Kidney (tissue), 14 donors: ENCODE measurements around the gene OR2D2. TPM values are rescaled to one million over a fixed set of nuclear protein-coding genes. Genes with fewer than 3 reads are reported as not detected.

ENCODE experiments used
- DNase-seq, 5 donors: peaks; one replicate each; pipeline ENCODE4 v3.0.0-alpha.2; 2013 to 2020
- FAIRE-seq: peaks from 2 replicates; lab custom pipeline; 2012; peaks lifted over from hg19 to GRCh38; lab: Jason Lieb, UNC
- H3K27ac ChIP-seq, 2 donors: one replicate each; pipeline ENCODE4 v1.7.0; 2013; ENCODE audit warnings: low read depth in 2 of 2, low read length in 2 of 2, inconsistent platforms in 1 of 2
- H3K27me3 ChIP-seq: one replicate; pipeline ENCODE4 v1.7.1; 2013; ENCODE audit warnings: low read length, inconsistent platforms; ENCODE audit not compliant: control insufficient read depth, insufficient read depth
- H3K36me3 ChIP-seq, 3 donors: one replicate each; pipeline versions ENCODE4 v1.7.0 to v1.7.1; 2013; ENCODE audit warnings: low read length in 3 of 3, control low read depth in 1 of 3, inconsistent platforms in 1 of 3; ENCODE audit not compliant: insufficient read depth in 3 of 3, control insufficient read depth in 2 of 3
- H3K4me1 ChIP-seq, 3 donors: one replicate each; pipeline versions ENCODE4 v1.7.0 to v1.7.1; 2013; ENCODE audit warnings: low read length in 3 of 3, inconsistent platforms in 1 of 3, low read depth in 1 of 3; ENCODE audit not compliant: control insufficient read depth in 2 of 3, insufficient read depth in 2 of 3
- H3K4me3 ChIP-seq, 3 donors: one replicate each; pipeline versions ENCODE4 v1.7.0 to v1.8.1; 2013; ENCODE audit warnings: low read length in 3 of 3, control low read depth in 1 of 3, inconsistent platforms in 1 of 3
- H3K9ac ChIP-seq, 3 donors: one replicate each; pipeline versions ENCODE4 v1.7.0 to v1.7.1; 2013; ENCODE audit warnings: low read length in 3 of 3, control low read depth in 1 of 3, inconsistent platforms in 1 of 3
- H3K9me3 ChIP-seq, 3 donors: one replicate each; pipeline versions ENCODE4 v1.7.0 to v1.7.1; 2013; ENCODE audit warnings: low read length in 3 of 3, control low read depth in 1 of 3, inconsistent platforms in 1 of 3; ENCODE audit not compliant: control insufficient read depth in 2 of 3, insufficient read depth in 1 of 3
- CTCF ChIP-seq: IDR thresholded peaks from 3 replicates; pipeline ENCODE4 v1.5.1; 2012; ENCODE audit warnings: mild to moderate bottlenecking, moderate library complexity, borderline replicate concordance; ENCODE audit not compliant: insufficient read depth; ENCODE audit errors: extremely low read depth
- intact Hi-C: fragments of 100-400 bp; cut with DNase I; formaldehyde crosslinking; loops from one replicate; pipeline ENCODE4 v1.11.1; 2022
- polyA plus RNA-seq: library from polyadenylated mRNA; stranded (reverse); fragments of 350-450 nt; fragmentation: Illumina TruSeq; extraction: RNeasy Lipid Tissue Mini Kit (QIAGEN cat#74804); gene quantifications from one replicate; pipeline ENCODE4 v1.2.3, GENCODE V29; 2014; ENCODE audit warnings: low read depth, low replicate concordance; ENCODE audit not compliant: insufficient read depth
- total RNA-seq: library from RNA; stranded (reverse); fragmentation: NEBNext Ultra II Directional; extraction: Animal tissue kit (Norgen Biotek cat#: 25700); gene quantifications from one replicate; pipeline ENCODE4 v1.2.1, GENCODE V29; 2021
- donor health status: control.
- donor health status: control.
- donor health status: control.
- donor health status: control.
- donor health status: control.
- donor health status: DM: yes; HTN: yes; CAD: no.
- donor health status: Normal renal cell carcinoma (clear cell type).

Gene OR2D2
- total and polyA plus RNA-seq, 2 donors from 2014 or later = 0.60 TPM; not detected in 1

- FAIRE-seq = no peak
- Histone ChIP-seq H3K27me3 (no peaks in the 10 kb centered on the region), H3K9ac (no peak overlapping the region), H3K36me3 (no peaks in the 10 kb centered on the region), H3K27ac (no peak overlapping the region), H3K4me1 (no peaks in the 10 kb centered on the region), H3K4me3 (no peak overlapping the region), H3K9me3 (no peaks in the 10 kb centered on the region)
- no peak for DNase-seq
- no peak for TF ChIP-seq CTCF
- intact Hi-C loops = no loop called here
These were observed 15.4 kb downstream of the OR2D2 start for GRCh38 chr11:6876914-6877313.

DNA sequence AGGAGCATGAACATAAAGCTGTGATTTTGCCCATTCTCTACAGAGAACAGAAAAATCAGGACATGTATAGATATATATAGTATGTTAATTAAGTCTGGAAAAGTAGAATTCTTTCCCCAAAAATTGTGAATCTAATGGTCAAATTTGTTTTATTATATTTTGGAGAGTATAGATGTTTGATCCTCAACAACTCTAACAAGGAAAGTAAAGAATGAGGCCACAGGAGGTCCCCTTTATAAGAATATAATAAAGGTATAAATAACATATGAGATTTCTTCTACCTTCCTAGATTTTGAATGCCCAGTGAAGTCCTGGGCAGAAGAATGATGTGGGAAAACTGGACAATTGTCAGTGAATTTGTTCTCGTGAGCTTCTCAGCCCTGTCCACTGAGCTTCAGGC is 16.0 kb downstream of the OR2D2 start, which contains the start of gene OR10A4:
TSS of gene OR10A4 (plus strand) at position 301 of the 400 bp plus-strand sequence. CDS start at position 324, 23 bp downstream.
- H3K4me1 ChIP-seq = no peaks in the 10 kb centered on the region
- no peaks in the 10 kb centered on the region for H3K36me3 ChIP-seq
- no peak within 1 kb of the TSS for H3K9ac ChIP-seq
- no peaks in the 10 kb centered on the region for H3K9me3 ChIP-seq
- no peak within 1 kb of the TSS for H3K27ac ChIP-seq
- FAIRE-seq (no peak), DNase-seq (no peak)
- no peak for TF ChIP-seq CTCF
- no peak within 1 kb of the TSS for H3K4me3 ChIP-seq
- H3K27me3 ChIP-seq = no peaks in the 10 kb centered on the region
- intact Hi-C loops = no loop called here

GRCh38 chr11:6875761-6876160 is 16.5 kb downstream of the OR2D2 start:
- H3K36me3 ChIP-seq = no peaks in the 10 kb centered on the region
- no peak overlapping the region for H3K4me3 ChIP-seq
- H3K9ac ChIP-seq = no peak overlapping the region
- intact Hi-C loops = no loop called here
- DNase-seq = no peak
- H3K4me1 ChIP-seq = no peaks in the 10 kb centered on the region
- no peaks in the 10 kb centered on the region for H3K27me3 ChIP-seq
- no peak for FAIRE-seq
- no peaks in the 10 kb centered on the region for H3K9me3 ChIP-seq
- no peak for TF ChIP-seq CTCF
- no peak overlapping the region for H3K27ac ChIP-seq

DNA sequence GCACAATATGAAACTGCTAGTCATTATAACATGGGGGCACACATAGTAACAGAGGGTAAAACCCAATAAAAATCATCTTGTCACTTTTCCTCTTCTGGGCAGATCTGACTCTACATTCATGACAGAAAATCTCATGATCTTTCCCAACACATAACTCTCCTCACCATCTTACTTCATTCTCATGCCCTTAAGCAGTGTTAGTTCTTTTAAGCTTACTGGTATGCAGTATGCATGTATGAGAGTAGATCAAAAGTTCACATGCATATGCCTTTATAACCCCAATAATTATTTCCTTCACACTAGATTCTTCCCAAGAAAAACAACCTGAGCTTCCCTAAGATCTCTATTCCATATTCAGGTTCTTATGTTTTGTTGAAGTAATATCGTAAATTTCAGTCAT is 21.0 kb downstream of the OR2D2 start:
- Histone ChIP-seq H3K4me1 (no peaks in the 10 kb centered on the region), H3K9ac (no peak overlapping the region), H3K9me3 (no peaks in the 10 kb centered on the region), H3K27me3 (no peaks in the 10 kb centered on the region), H3K36me3 (no peaks in the 10 kb centered on the region), H3K27ac (no peak overlapping the region), H3K4me3 (no peak overlapping the region)
- no peak for FAIRE-seq
- no peak for DNase-seq
- intact Hi-C loops = no loop called here
- TF ChIP-seq CTCF = no peak
